HL-60/S4 treated with retinoic acid at 250 ng/mL for 4 days and 3 days (cell line): Measurements from ENCODE around the gene LGR4.
"Not testable (repeated sequence)": the region's sequence is repeated elsewhere in the genome, so short reads cannot be mapped to it uniquely, and the experiment has no call there.

Source experiments
- in situ Hi-C: fragments of 300-500 bp; cut with MboI; formaldehyde crosslinking; loops from 2 replicates; pipeline ENCODE4 v1.7.0; 2022; ENCODE audit warnings: low sequenced_read_pairs

The LGR4 gene

DNA sequence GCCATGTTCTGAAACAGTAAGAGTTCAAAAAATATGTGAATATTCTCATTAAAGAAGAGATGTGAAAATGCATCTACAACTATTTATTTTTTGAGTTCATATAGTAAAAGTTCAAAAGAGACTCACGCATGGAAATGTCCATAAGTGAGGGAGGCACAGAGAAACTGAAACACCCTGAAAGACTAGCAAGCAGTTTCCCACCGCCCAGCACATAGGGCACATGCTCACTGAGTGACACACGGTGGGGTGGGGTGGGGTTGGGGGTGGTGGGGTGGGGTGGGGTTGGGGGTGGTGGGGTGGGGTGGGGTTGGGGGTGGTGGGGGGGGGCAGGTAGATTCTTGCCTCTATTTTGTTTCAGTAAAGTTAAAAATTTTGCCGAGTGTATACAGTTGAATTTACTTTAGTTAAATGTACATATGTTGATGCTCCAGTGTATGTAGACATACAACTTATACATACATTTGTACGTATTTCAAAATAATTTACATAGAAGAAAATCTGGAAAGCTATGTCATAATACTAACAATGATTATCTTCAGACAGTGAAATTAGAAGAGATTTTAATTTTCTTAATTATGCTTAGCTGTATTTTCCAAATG, 115.9 kb downstream of the LGR4 start:
- in situ Hi-C loops, result no loop called here

DNA sequence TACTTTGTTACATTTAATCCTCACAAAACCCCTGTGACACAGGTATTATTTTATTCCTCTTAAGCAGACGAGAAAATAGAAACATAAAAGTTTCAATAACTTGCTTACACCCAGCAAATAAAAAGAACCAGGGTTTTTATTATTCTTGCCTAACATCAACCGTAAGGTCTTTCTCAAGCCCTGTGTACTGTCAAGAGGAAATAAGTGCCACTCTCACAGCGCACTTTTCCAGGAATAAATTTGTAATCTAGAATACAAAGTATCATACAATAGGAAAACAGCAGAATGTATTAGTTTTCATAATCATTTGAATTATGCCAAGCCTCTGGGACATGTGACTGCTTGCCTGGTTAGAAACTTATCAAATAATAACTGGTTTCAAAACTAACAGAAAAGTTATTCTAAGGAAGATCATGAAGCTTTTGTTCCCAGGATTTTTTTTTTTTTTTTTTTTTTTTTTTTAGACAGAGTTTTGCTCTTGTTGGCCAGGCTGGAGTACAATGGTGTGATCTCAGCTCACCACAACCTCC, 117.0 kb downstream of the LGR4 start:
- in situ Hi-C loops, result no loop called here

GRCh38 chr11:27354359-27354965, 118.1 kb downstream of the LGR4 start:
- in situ Hi-C loops, result no loop called here

DNA sequence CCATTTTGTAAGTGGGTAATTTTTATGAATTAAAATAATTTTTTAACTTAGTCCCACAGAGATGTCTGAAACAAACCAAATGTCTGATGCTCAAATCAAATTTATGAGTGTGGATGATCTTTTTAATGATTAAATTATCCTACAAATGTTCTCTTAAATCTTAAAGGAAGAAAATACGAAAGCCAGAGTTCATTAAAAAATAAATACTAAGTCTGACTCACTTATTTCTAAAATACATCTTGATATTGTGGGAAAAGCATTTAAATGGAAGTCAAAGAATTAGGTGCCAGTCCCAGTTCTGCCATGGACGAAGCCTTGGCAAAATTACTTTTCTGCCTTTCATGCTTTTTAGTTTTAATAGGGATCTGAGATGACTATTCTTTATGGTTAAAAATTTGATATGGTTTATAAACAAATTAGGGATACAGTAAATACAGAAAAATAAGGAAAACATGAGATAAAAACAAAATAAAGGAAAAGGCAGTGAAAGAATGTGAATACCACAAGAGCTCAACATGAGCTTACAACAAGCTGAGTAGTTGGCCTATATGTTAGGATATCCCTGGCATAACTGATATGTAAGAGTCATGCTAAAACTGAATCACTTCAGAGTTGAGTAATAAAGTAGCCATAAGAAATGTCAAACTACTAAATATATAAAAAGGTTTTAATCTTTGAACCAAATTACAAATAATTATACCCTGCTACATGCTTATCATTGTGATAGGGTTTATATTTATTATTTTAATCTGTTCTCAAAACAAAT, 118.8 kb downstream of the LGR4 start:
- in situ Hi-C loops, result no loop called here

GRCh38 chr11:27352781-27353180, 119.8 kb downstream of the LGR4 start:
- in situ Hi-C loops, result no loop called here

DNA sequence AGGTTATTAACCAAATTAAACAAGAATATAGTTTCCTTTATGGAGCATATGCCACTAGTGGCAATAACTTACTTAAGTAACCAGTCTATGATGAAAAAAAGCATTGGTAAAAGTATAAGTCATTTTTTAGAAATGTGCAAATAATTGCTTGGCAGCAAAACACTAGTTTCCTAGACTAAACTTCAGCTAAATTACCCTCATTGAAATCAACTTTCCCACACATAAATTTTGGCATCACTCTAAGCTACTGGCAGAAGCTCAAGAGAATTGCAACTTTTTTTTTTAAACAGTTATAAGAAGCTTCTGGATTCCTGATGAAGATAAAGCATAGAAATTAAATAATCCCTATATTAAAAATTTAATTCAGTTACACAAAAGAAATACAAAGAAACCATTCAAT, 122.1 kb downstream of the LGR4 start:
- in situ Hi-C loops, result no loop called here

DNA sequence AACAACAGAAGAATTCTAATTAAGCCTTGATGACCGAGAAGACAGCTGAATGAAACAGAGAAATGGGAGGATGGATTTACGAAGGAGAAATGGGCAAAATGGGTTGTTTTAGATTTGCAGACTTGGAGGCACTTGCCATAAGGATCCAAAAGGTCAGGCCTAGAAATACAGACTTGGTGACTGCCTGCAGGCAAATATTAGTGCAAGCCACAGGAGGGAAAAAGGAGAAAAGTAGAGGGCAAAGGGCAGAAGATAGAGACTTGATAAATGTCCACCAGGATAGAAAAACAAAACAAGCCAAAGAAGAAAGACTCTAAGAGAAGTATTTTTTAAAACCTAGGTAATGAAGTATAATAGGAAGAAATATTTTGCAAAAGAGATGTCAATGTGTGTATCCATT, 122.7 kb downstream of the LGR4 start:
- in situ Hi-C loops, result no loop called here

- in situ Hi-C loops, result no loop called here
These were observed 124.2 kb downstream of the LGR4 start for GRCh38 chr11:27348340-27348873.

- in situ Hi-C loops, result no loop called here
These were observed 124.9 kb downstream of the LGR4 start for GRCh38 chr11:27347359-27348339.

GRCh38 chr11:27339941-27340340, 132.6 kb downstream of the LGR4 start:
- in situ Hi-C loops, result no loop called here

DNA sequence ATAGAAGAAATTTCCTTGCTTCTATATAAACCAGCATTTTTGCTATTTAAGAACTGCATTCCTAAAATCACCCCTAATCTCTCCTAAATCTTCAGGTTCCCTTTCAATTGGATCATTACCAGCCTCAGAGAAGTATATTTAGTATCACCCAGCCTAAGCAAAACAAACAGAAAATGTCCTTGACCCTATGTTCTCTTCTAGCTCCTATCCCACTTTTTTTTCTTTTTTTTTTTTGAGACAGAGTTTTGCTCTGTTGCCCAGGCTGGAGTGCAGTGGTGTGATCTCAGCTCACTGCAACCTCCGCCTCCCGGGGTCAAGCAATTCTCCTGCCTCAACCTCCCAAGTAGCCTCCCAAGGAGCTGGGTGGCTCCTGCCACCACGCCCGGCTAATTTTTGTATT, 137.8 kb downstream of the LGR4 start:
- in situ Hi-C loops, result not testable (repeated sequence)

DNA sequence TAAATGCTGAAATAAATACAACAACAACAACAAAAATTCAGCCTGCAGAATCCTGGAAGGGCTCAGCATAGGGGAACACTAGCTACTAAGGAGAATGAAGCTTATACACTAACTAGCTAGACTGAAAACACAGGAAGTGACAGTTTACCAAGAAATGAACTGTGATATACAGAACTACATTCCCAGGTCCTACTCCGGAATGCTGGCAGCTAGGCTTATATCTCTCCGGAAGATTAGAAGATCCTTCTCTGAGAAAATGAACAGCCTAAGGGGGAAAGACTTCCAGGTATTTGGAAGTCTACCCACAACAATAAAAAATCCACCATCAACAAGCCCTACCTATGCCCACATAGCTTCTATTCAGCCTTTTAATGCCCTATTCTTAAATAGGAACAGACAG, 140.6 kb downstream of the LGR4 start:
- in situ Hi-C loops, result no loop called here

GRCh38 chr11:27330633-27331270, 141.8 kb downstream of the LGR4 start:
- in situ Hi-C loops, result no loop called here

DNA sequence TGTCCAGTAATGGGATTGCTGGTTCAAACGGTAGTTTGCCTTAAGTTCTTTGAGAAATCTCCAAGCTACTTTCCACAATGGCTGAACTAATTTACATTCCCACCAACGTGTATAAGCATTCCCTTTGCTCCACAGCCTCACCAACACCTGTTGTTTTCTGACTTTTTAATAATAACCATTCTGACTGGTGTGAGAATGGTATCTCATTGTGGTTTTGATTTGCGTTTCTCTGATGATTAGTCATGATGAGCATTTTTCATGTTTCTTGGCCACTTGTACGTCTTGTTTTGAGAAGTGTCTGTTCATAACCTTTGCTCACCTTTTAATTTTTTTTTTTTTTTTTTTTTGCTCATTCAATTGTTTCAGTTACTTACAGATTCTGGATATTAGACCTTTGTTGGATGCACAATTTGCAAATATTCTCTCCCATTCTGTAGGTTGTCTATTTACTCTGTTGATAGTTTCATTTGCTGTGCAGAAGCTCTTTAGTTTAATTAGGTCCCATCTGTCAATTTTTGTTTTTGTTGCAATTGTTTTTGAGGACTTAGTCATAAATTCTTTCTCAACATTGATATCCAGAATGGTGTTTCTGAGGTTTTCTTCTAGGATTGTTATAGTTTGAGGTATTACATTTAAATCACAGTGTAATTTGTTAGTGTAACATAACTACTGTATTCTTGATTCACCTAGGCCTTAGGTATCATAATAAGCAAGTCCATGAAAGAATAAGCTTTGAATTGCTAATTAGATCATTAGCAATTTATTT, 142.5 kb downstream of the LGR4 start:
- in situ Hi-C loops, result no loop called here

- in situ Hi-C loops, result no loop called here
These were observed 144.0 kb downstream of the LGR4 start for GRCh38 chr11:27328614-27329013.

DNA sequence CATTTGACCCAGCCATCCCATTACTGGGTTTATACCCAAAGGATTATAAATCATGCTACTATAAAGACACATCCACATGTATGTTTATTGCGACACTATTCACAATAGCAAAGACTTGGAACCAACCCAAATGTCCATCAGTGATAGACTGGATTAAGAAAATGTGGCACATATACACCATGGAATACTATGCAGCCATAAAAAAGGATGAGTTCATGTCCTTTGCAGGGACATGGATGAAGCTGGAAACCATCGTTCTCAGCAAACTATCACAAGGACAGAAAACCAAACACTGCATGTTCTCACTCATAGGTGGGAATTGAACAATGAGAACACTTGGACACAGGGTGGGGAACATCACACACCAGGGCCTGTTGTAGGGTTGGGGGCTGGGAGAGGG, 145.5 kb downstream of the LGR4 start:
- in situ Hi-C loops, result not testable (repeated sequence)

DNA sequence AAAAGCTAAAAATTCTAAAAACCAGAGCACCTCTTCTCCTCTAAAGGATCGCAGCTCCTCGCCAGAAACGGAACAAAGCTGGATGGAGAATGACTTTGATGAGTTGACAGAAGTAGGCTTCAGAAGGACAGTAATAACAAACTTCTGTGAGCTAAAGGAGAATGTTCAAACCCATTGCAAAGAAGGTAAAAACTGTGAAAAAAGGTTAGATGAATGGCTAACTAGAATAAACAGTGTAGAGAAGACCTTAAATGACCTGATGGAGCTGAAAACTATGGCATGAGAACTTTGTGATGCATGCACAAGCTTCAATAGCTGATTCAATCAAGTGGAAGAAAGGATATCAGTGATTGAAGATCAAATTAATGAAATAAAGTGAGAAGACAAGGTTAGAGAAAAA, 150.4 kb downstream of the LGR4 start:
- in situ Hi-C loops, result not testable (repeated sequence)

GRCh38 chr11:27321340-27321739, 151.2 kb downstream of the LGR4 start:
- in situ Hi-C loops, result not testable (repeated sequence)

GRCh38 chr11:27319072-27319471, 153.5 kb downstream of the LGR4 start:
- in situ Hi-C loops, result no loop called here
